NCI-H2107 (cell line): ENCODE results near the gene MCF2L.
"Not testable (repeated sequence)": the region's sequence is repeated elsewhere in the genome, so short reads cannot be mapped to it uniquely, and the experiment has no call there.

Source experiments
- DNase-seq: peaks from one replicate; lab custom pipeline; 2025; lab: John Stamatoyannopoulos, UW

The MCF2L gene

GRCh38 chr13:113065406-113066141 lies 96.6 kb downstream of the MCF2L start:
- no peak for DNase-seq

- DNase-seq, result no peak
Observed at GRCh38 chr13:113066142-113066455, 97.1 kb downstream of the MCF2L start.

- no peak for DNase-seq
Observed at GRCh38 chr13:113066746-113067145, 97.7 kb downstream of the MCF2L start.

- no peak for DNase-seq
Observed at GRCh38 chr13:113069861-113070805, 101.1 kb downstream of the MCF2L start.

GRCh38 chr13:113070855-113071254 lies 101.8 kb downstream of the MCF2L start:
- DNase-seq, result no peak

GRCh38 chr13:113072376-113072775 lies 103.4 kb downstream of the MCF2L start:
- DNase-seq, result no peak

- no peak for DNase-seq
Observed at GRCh38 chr13:113073942-113074341, 104.9 kb downstream of the MCF2L start.

GRCh38 chr13:113074401-113074800 lies 105.4 kb downstream of the MCF2L start:
- no peak for DNase-seq

- DNase-seq, result no peak
Observed at GRCh38 chr13:113074876-113075275, 105.9 kb downstream of the MCF2L start.

- DNase-seq, result no peak
Observed at GRCh38 chr13:113075711-113076110, 106.7 kb downstream of the MCF2L start.

GRCh38 chr13:113076681-113077401 lies 107.8 kb downstream of the MCF2L start:
- DNase-seq, result no peak

- DNase-seq, result no peak
Observed at GRCh38 chr13:113077566-113077952, 108.5 kb downstream of the MCF2L start.

- no peak for DNase-seq
Observed at GRCh38 chr13:113077953-113078901, 109.2 kb downstream of the MCF2L start.

- DNase-seq, result peak; percentile 26
Observed at GRCh38 chr13:113078902-113079780, 110.1 kb downstream of the MCF2L start.

GRCh38 chr13:113079781-113080080 lies 110.7 kb downstream of the MCF2L start:
- DNase-seq, result not testable (repeated sequence)

- no peak for DNase-seq
Observed at GRCh38 chr13:113080361-113080831, 111.4 kb downstream of the MCF2L start.

- no peak for DNase-seq
Observed at GRCh38 chr13:113080901-113081521, 112.0 kb downstream of the MCF2L start.

- no peak for DNase-seq
Observed at GRCh38 chr13:113082198-113083021, 113.4 kb downstream of the MCF2L start.

- no peak for DNase-seq
Observed at GRCh38 chr13:113083022-113083373, 114.0 kb downstream of the MCF2L start.
